ENCODE measurements around the gene CDH23.

Gene CDH23

DNA sequence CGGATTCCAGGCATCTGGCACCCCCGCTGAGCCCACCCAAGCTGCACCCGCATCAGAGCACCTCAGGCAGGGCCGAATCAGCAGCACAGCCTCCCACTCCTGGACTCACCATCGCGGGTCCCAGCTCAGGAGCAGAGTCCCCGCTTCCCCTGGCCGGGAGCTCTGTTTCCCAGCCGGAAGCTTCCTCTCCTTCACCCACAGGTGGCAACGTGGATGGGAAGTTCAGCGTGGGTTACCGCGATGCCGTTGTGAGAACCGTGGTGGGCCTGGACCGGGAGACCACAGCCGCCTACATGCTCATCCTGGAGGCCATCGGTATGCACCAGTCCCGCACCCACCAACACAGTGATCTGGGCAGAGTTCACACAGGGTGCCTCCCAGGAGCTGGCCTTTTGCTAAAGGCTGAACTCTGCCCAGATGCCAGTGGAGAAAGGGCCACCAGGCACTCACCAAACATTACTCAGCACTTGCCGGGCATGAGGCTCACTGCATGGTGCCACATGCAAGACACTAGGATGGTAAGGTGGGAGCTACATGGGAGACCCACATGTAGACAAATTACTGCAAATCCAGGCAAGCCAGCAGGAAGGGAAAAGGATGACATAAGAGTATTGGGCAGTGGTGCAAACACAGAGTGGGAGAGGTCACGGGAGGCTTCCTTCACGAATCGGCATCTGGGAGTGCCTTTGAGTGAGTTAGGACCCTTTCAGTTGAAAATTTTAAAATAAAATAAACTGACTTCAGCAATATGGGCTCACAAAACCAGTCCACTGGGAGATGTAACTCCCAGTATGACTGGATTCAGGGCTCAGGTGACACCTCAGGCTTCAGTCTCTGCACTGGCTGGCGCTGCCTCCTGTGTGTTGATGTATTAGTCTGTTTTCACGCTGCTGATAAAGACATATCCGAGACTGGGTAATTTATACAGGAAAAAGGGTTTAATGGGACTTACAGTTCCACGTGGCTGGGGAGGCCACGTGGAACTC, 312.5 kb downstream of the CDH23 start:
- no peak for DNase-seq (ENCODE audit: low read depth)

DNA sequence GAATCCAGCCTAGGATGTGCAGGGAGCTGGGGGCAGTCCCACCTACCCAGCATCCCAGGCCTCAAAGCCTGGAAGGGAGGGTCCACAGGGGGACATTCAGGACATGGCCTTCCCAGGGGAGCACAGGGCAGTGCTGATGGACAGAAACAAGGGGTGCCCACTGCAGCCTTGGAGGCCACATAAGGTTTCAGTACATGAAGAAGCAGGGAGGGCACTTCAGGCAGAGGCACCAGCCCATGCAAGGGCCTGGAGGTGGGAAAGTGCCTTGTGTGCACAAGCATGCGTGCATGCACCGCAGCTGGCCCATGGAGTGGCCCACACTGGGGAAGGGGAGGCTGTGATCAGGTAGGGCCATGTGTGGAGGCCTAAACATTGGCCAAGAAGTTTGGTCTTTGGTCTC, 313.8 kb downstream of the CDH23 start:
- no peak for DNase-seq (ENCODE audit: low read depth)

DNA sequence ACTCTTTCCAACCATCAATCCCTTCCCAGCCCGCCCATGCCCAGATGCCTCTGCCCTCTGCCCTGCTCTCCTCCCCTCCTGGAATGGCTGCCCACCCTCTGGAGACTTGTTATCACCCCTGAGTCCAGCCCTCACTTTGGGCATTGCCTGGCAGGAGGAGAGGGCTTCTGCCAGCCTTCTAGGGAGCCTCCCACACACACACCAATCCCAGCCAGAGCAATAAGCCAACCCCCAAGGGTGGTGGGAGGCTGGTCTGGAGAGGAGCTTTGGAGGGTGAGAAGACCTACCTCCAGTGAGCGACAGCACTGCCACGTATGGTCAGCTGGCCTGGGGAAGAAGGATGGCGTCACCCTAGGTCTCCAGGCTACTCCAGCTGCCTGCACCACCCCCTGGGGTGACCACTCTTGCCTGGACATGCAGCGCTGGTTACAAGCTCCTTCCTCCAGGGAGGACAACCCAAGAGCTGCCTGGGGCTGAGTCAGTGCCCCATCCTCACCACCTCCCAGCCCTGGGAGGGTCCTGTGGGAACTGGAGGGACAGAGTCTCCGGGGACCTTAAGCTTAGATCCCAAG, 314.4 kb downstream of the CDH23 start:
- DNase-seq (ENCODE audit: low read depth) = no peak

DNA sequence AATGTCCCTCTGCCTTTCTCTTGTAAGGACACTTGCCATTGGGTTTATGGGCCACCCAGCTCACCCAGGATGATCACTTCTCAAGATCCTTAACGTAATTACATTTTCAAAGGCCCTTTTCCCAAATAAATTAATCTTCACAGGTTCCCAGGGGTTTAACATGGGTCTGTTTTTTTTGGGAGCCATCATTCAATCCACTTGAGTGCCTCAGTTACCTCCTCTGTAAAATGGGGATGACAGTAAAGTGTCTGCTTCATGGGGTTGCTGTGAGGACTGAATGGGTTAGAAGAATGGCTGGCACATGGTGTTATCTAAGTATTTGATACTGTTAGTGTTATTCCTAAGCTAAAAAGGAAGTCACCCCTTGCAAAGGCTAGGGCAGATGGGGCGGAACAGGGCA, 315.4 kb downstream of the CDH23 start:
- DNase-seq (ENCODE audit: low read depth) = no peak

DNA sequence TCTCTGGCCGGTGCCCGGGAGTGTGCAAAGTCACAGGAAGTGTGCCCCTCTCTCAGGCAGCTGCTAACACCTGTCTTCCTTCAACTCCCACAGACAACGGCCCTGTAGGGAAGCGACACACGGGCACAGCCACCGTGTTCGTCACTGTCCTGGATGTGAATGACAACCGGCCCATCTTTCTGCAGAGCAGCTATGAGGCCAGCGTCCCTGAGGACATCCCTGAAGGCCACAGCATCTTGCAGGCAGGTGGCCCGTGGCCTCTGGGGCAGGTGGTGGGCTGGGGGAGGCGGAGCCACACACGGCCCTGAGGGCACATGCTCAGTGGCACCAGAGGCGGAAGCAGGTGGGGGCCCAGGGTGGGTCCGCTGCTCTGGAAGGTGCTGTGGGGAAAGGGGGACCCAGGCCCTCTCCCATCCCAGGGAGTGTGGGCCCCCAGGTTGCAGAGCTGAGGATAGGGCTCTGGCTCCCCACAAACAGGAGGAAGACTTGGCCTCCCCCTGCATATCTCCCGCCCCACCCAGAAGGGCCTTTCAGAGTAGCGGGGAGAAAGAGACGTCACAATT, 315.9 kb downstream of the CDH23 start:
- no peak for DNase-seq (ENCODE audit: low read depth)

DNA sequence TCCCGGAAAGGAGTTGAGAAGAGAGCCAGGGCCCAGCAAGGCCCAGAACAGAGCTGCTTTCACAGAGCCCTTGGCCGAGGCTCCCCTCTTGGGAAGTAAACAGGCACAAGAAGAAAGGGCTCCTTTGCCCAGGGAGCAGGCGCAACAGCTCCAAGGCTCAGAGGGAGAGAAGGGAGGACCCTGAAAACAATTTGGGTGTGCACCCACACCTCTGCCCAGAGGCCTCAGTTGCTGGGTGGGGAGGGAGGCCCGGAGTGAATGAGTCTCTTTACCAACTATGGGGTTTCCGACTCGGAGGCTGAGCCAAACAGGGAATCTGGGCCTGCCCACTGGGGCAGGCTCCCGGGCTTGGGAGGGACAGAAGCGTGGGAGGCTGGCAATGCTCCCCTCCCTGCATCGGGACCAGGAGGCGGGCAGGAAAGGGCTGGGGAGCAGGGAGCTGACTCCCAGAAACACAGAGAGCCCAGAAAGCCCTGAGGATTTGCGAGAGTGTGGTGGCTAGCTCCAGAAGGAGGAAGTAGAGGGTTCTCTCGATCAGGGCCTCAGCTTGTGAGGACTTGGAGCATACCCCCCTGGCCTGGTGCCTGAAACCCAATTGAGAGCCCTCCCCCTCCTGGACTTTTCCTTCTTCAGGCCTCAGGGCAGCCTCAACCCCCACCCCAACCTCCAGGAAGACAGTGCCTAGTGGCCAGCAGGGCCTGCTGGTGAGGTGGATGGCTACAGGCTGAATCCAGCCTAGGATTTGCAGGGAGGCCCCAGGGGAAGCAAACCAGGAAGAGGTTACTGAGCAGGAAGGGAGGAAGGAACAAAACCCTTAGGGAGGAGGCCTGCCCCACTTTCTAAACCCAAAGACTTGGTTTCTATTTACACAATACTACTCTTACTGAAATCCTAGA, 316.7 kb downstream of the CDH23 start:
- no peak for DNase-seq (ENCODE audit: low read depth)

DNA sequence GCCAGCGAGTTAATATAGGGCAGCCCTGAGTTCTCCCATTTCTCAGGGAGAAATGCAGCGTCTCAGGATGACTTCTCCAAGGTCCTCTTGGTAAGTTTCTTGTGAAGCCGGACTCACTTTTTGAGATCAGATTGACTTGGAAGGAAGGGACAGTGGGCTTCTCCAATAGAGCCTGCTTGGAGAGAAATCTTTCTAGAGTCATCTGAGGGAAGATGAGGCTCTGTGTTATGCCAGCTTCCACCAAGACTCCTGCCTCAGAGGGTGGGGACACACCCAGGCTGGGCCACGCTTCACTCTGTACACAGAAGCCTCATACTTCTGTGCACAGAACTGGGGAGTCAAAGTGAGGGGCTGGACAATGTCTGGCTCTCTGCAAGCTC, 317.3 kb downstream of the CDH23 start:
- DNase-seq (ENCODE audit: low read depth) = no peak

DNA sequence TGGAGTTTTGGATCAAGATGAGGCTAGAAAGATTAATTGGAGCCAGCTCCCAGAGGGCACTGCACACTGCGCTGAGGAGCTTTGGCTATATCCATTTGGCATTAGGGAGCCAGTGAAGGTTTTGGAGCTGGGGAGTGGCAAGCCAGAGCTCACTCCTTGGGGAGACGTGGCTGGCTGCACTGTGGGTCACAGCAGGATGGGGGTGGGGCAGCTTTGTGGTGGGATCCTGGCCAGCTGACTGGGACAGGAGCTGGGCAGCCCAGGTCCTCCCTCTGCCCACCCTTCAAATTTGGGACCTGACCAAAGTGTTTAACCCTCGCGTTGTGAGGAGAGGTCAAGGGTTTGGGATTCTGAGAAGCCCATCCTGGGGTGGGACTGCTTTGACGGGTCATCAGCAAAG, 317.9 kb downstream of the CDH23 start:
- DNase-seq (ENCODE audit: low read depth) = no peak

DNA sequence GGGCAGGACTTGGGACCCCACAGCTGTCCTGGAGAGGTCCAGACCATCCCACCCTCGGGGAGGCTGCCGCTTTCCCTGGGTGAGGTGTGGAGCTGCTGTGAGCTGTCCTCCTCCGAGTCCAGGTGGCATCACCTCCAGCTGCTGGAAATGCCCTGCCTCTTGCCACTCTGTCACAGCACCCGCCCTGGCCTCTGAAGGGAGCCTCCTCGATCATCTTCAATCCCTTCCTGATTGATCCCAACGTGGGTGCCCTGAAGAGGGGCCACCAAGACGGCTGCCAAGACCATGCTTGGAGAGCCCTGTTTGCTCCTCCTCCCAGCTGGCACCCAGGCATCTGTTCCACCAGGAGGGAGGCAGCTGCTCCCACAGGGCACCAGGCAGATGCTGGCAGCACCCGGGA, 318.3 kb downstream of the CDH23 start:
- DNase-seq (ENCODE audit: low read depth) = no peak

DNA sequence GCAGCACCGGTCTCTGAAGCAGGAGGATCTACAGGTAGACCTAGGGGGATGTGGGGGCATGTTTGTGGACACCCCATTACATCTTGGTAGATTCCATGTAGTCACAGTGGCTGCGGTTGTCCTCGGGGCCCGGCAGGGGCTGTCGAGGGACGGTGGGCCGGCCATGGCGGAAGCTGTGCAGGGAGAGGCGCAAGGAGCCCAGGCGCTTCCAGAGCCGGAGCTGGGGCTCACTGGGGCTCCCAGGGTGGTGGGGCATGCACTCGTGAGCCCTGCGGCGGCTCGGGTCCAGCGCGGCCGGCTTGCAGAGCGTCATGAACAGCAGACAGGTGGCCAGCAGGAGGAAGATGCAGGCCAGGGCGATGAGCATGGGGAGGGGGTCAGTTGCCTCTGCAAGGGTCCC, 319.1 kb downstream of the CDH23 start:
- no peak for DNase-seq (ENCODE audit: low read depth)

DNA sequence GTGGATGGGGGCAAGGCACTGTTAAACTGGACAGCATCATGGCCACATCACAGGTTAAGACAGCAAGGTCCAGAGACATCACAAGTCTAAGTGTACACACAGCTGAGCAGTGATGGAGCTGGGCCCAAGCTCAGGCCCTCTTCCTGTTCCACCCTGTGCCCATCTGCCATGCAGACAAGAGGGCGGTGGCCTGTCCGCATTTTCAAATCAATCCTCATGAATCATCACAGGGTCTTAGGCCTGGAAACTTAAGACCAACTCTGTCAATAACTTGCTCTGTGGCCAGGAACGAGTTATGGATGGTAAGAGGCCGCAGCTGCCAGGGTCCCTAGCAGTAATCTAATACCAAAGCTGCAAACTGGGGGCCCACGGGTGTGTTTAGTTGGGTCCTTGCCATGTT, 319.7 kb downstream of the CDH23 start:
- no peak for DNase-seq (ENCODE audit: low read depth)

DNA sequence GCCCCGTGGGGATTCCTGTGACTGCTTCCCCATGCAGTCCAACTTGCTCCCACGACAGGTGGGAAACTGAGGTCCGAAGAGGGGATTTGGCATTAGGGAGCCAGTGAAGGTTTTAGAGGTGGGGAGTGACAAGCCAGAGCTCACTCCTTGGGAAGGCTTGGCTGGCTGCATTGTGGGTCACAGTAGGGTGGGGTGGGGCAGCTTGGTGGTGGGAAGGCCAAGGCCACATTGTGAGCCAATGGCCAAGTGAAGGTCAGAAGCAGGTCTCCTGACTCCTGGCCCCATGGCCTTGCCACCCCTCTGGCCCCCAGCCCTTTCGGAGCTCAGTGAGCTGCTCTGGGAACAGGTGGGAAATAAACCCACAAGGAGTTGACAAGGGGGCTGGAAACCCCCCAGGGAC, 320.3 kb downstream of the CDH23 start:
- no peak for DNase-seq (ENCODE audit: low read depth)

DNA sequence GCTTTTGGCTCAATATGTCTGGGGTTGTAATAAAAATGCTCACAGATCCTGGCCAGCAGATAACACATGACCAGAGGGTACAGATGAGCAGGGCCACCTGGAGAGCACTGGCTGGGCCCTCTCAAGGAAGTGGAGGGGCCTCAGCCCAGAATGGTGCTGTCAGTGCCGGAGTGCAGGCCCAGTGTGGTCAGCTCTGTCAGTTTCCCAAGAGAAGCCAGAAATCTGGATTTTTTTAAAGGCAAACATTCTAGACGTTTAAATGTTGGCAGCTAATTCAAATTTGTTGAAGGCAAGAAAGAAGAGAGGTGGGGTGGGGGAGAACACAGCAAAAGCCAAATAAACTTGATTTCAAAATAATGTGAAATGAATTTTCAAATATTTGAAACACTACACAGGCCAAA, 320.8 kb downstream of the CDH23 start:
- DNase-seq (ENCODE audit: low read depth) = no peak

DNA sequence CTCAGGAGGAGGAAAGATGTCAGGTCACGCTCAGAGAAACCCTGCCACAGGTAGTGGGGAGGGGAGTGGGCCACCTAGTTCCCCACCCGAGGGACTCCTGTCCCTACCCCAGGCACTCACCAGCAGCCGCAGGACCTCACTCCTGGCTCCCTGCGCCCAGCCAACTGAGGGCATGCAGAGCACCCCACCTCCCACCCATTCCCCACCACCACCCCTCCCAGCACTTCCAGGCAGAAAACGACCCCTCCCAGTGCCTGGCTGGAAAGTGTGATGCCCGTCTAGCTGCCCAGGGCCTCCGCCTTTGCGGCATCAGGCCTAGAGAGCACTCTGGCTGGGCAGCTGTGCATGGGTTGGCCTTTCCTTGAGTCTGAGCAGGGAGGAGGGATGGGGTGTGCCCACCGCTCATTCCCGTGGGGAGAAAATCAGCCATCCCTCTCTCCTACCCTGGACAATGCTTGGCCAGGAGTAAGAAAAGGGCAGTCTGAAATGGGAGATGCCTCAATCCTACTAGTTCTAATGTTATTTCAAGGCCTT, 321.5 kb downstream of the CDH23 start:
- no peak for DNase-seq (ENCODE audit: low read depth)

DNA sequence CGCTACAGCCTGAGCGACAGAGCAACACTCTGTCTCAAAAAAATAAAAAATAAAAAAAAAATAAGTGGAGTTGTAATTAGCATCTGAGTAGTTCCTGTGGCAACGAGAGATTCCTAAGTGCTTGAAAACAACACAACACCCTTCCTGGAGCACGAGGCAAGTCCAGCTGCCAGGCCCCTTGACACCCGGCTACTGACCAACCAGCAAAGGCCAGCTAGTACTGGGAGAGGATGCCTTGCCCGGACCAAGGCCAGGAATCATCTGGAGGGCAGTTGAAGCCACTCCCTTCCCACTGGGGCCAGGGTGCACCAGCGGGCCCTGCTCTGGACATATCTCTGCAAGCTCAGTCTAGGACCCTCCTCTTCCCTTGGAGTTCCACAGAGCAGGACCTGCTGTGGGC, 322.3 kb downstream of the CDH23 start:
- DNase-seq (ENCODE audit: low read depth) = no peak

DNA sequence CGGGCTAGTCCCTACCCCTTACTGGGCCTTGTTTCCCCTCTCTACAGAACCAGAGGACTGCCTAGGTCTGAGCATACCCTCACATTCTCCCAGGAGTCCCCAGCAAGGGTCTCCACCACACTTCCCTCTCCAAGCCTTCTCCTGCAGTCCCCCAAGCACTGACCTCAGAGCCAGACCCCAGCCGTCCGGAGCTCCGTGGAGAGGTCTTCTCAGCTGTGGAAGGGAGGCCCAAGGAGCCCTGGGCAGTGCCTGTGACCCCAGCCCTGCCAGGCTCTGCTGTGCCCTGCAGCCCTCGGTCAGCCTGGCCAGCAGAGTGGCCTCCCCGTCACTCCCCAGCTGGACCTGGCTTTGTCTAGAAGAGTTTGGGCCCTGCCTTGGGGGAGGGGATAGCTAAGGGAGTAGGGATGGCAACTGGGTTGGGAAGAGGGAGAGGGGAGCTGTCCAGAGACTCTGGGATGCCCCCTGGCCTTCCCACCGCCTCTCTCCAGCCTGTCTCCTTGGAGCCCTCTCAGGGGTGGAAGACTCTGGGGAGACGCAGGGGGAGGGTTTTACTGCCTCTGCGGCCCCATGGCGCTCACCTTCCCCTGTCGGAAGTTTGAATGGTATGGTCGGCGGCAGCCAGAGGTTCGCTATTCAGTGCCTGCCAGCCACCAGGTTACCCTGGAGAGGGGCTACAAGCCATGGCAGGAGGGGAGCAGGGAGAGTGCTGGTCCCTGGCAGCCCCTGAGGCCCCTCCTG, 322.9 kb downstream of the CDH23 start, which contains the start of gene C10orf105:
C10orf105 (minus strand) TSS at position 315 of the 738 bp plus-strand sequence. CDS start 3,441 bp downstream, outside the sequence.
- DNase-seq (ENCODE audit: low read depth) = no peak

DNA sequence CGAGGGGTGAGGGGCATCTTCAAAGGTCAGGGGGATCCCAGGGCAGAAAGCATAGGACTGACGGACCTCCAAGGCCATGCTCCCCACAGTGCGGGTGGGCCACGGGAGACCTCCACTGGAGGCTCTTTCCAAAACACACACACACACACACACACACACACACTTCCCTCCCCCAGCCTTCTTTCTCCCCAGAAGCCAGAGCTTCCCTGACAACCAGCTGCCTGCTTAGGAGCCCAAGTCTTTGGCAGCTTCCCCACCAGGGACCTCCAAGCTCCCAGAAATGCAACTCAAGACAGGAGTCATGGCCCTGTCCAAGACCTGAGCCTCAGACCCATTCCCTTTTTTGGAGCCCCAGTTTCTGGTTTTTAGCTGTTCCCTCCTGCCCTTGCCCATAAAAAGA, 323.6 kb downstream of the CDH23 start:
- DNase-seq (ENCODE audit: low read depth) = no peak

DNA sequence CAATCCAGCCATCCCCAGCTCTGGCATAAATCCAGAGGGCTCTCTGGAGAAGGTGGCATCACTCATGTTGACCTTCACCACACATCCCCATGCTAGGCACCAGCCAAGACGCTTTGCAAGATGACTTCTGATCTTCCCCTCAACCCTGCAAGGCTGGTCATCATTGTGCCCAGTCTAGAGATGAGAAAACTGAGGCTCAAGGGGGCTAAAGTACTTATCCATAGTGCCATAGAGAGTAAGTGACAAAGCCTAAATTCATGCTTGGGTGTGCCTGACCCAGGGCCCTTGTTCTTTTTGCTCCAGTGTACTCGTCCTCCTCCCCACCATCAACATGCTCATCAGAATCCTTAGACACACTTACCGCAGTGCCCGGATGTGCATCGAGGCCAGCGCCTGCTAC, 324.6 kb downstream of the CDH23 start:
- no peak for DNase-seq (ENCODE audit: low read depth)

DNA sequence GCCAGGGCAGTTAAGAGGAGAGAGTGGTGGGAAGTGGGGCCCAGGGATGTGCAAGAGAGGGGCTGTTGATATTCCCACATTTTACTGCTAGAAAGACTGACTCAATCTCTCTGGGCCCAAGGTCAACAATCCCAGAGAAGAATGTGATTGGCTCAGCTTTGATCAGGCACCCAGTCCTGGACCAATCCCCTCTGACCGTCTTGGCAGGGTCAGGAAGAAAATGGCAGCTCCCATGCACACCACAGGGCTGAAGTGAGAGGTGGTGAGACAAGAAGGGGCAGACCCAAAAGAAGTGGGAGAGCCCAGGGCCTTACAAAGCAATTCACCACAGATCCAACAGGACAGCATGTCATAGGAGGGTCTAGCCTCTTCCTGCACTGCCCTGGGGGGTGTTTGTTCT, 326.1 kb downstream of the CDH23 start:
- DNase-seq (ENCODE audit: low read depth) = no peak

DNA sequence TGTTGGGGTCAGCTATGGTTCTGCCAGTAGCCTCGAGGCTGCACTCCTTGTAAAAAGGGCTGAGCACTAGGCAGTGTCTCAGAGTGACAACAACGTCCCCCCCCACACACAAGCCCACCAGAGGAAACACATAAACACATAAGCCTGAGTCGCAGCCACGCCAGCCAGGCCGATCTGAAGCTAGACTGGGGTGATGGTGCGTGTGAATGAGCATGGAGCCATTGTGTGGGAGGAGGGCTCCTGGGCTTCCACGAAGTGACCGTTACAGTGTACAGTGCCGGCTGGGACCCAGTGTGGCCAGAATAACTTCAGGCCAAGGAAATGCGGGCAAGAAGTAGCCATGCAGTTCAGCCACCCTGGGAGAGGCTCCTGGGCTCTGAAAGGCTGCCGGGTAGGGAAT, 326.6 kb downstream of the CDH23 start:
- no peak for DNase-seq (ENCODE audit: low read depth)

DNA sequence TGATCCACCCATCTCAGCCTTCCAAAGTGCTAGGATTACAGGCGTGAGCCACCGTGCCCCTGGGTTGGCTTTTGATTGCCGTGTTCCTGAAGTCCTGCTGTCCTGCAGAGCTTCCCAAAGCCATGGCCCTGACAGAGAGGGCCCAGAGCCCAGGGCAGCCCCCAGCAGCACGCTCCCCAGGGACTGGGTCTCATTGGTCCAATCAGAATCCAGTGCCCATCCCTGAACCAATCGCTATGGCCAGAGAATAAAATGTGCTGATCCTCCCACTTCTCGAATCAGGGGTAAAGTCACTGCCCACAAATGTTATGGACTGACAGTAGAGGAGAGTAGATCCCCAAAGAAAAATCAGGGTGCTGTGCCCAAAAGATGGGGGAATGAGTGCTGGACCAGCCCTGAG, 327.8 kb downstream of the CDH23 start:
- DNase-seq (ENCODE audit: low read depth) = no peak

Measured in activated T-helper 9 cell treated with anti-CD3 and anti-CD28 coated beads, Interleukin-2, amount 50 U/mL, for 16 hours (primary cell).